Smooth muscle cell (in vitro differentiated cells): ENCODE results near the gene NEK8. TPM values are rescaled to one million over a fixed set of nuclear protein-coding genes. Genes with fewer than 3 reads are reported as not detected.

Source experiments
- DNase-seq: peaks from one replicate; lab custom pipeline; 2025; ENCODE audit not compliant: unreplicated experiment; lab: John Stamatoyannopoulos, UW
- H2AFZ ChIP-seq: fragments of 200-600 bp; sonication (generic); 2 replicates; pipeline ENCODE4 v1.6.0; 2016; ENCODE audit warnings: antibody characterized with exemption, low read depth, mild to moderate bottlenecking
- H3F3A ChIP-seq: fragments of 200-600 bp; sonication (generic); 2 replicates; pipeline ENCODE4 v1.6.0; 2017; ENCODE audit warnings: antibody characterized with exemption, low read depth
- H3K27ac ChIP-seq: fragments of 200-600 bp; sonication (generic); 2 replicates; pipeline ENCODE4 v1.5.1; 2016; ENCODE audit warnings: low read depth, mild to moderate bottlenecking
- H3K27me3 ChIP-seq: fragments of 200-600 bp; sonication (generic); 2 replicates; pipeline ENCODE4 v1.6.1; 2016; ENCODE audit warnings: low read depth, mild to moderate bottlenecking
- H3K36me3 ChIP-seq: fragments of 200-600 bp; sonication (generic); 2 replicates; pipeline ENCODE4 v1.5.1; 2016; ENCODE audit warnings: low read depth
- H3K4me1 ChIP-seq: fragments of 200-600 bp; sonication (generic); 2 replicates; pipeline ENCODE4 v1.5.1; 2016; ENCODE audit warnings: low read depth
- H3K4me2 ChIP-seq: fragments of 200-600 bp; sonication (generic); 2 replicates; pipeline ENCODE4 v1.6.0; 2016; ENCODE audit warnings: mild to moderate bottlenecking
- H3K4me3 ChIP-seq: fragments of 200-600 bp; sonication (generic); 2 replicates; pipeline ENCODE4 v1.5.1; 2016; ENCODE audit warnings: mild to moderate bottlenecking
- H3K79me2 ChIP-seq: fragments of 200-600 bp; sonication (generic); 2 replicates; pipeline ENCODE4 v1.6.0; 2016; ENCODE audit warnings: low read depth, mild to moderate bottlenecking
- H3K9ac ChIP-seq: fragments of 200-600 bp; sonication (generic); 2 replicates; pipeline ENCODE4 v1.6.0; 2016; ENCODE audit warnings: low read depth
- H3K9me3 ChIP-seq: fragments of 200-600 bp; sonication (generic); replicated peaks from 2 replicates; pipeline ENCODE4 v1.5.1; 2016; ENCODE audit warnings: low read depth
- H4K20me1 ChIP-seq: fragments of 200-600 bp; sonication (generic); 2 replicates; pipeline ENCODE4 v1.6.0; 2016; ENCODE audit warnings: low read depth
- WGBS: methylation state at CpG from one replicate; pipeline ENCODE4 v1.1.7; 2016; ENCODE audit warnings: low lambda C conversion rate; 5-methylcytosine and 5-hydroxymethylcytosine counted together
- polyA plus RNA-seq: library from polyadenylated mRNA; unstranded; fragments of >200 nt; fragmentation: Nextera tagmentation; extraction: Ambion mirVana; gene quantifications from 2 replicates; pipeline ENCODE4 v1.2.1, GENCODE V29; 2016
- total RNA-seq: library from RNA; depleted of rRNA; stranded (reverse); fragments of >200 nt; gene quantifications from 2 replicates; pipeline ENCODE4 v1.2.3, GENCODE V29; 2014
- TF ChIP-seq, protein P1 (sequence below): fragments of 200-600 bp; sonication (generic); IDR thresholded peaks from 2 replicates; pipeline ENCODE4 v1.5.1; 2017; ENCODE audit warnings: borderline replicate concordance, mild to moderate bottlenecking, antibody characterized with exemption; ENCODE audit not compliant: insufficient read depth, poor library complexity, severe bottlenecking

NEK8 gene
- total and polyA plus RNA-seq, 2 experiments from 2014 or later: 2.8 to 4.6 TPM

GRCh38 chr17:28716740-28717577 lies 11.6 kb upstream of the NEK8 start:
- Histone ChIP-seq H3K27me3 (no peaks in the 10 kb centered on the region), H3K4me2 (peak overlapping the region; percentile 98), H3K36me3 (no peaks in the 10 kb centered on the region), H4K20me1 (peaks cover 46% of the 10 kb centered on the region), H3F3A (peaks cover 43% of the 10 kb centered on the region), H2AFZ (no peak overlapping the region), H3K27ac (peak overlapping the region; percentile 98), H3K9me3 (no peaks in the 10 kb centered on the region), H3K79me2 (peaks cover 41% of the 10 kb centered on the region), H3K9ac (peak overlapping the region; percentile 99), H3K4me1 (peaks cover 36% of the 10 kb centered on the region), H3K4me3 (peak overlapping the region; percentile 79)
- 1% methylated on average over 54 of the region's 63 CpGs for WGBS
- peak; percentile 31 for DNase-seq
- TF ChIP-seq, protein P1, sequence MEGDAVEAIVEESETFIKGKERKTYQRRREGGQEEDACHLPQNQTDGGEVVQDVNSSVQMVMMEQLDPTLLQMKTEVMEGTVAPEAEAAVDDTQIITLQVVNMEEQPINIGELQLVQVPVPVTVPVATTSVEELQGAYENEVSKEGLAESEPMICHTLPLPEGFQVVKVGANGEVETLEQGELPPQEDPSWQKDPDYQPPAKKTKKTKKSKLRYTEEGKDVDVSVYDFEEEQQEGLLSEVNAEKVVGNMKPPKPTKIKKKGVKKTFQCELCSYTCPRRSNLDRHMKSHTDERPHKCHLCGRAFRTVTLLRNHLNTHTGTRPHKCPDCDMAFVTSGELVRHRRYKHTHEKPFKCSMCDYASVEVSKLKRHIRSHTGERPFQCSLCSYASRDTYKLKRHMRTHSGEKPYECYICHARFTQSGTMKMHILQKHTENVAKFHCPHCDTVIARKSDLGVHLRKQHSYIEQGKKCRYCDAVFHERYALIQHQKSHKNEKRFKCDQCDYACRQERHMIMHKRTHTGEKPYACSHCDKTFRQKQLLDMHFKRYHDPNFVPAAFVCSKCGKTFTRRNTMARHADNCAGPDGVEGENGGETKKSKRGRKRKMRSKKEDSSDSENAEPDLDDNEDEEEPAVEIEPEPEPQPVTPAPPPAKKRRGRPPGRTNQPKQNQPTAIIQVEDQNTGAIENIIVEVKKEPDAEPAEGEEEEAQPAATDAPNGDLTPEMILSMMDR: no peak

DNA sequence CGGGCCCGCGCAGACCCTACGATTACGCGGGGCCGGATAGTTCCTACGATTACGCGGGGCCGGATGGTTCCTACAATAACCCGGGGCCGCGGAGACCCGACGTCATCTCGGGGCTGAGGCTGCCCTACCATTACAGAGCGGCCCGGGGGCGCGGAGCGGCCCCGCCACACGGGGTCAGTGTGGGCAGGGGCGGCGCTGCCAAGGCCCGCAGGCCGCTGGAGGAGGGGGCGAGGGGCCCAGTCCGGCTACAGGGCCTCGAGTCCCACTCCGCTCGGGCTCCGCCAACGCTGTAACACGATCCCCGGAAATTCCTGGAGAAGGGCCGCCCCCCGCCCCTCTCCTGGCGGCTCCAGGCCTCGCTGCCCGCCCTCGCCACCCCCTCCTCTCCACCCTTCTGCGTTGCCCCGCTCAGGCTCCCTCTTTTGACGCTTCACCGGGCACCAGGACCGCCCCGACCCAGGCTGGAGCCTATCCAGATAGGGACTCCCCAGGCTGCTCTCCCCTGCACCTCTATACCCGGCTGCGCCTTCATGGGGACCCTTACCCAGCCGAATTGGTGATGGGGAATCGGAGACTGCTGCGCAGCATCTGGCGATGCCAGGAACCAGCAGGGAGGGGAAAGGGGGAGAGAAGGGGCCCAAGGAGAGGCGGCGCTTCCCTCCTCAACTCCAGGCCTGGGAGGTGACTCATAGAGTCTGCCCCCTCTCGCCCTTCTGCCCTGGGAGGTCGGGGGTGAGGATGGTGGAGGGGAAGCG lies 10.8 kb upstream of the NEK8 start, which contains the start of gene RAB34:
Gene RAB34, minus strand, starts transcription at position 291 of the 755 bp plus-strand sequence. CDS start 602 bp downstream, outside the sequence.
- H3K4me2 ChIP-seq: peak within 1 kb of the TSS; percentile 98
- under 1% methylated on average over 54 of the region's 60 CpGs for WGBS
- DNase-seq: peak; percentile 96
- no peak within 1 kb of the TSS for H2AFZ ChIP-seq
- TF ChIP-seq, protein P1: peak; percentile 47
- H4K20me1 ChIP-seq: peaks cover 54% of the 10 kb centered on the region
- peaks cover 42% of the 10 kb centered on the region for H3F3A ChIP-seq
- H3K27ac ChIP-seq: peak within 1 kb of the TSS; percentile 98
- peak within 1 kb of the TSS; percentile 79 for H3K4me3 ChIP-seq
- H3K9me3 ChIP-seq: no peaks in the 10 kb centered on the region
- H3K9ac ChIP-seq: peak within 1 kb of the TSS; percentile 99
- H3K4me1 ChIP-seq: peaks cover 35% of the 10 kb centered on the region
- H3K79me2 ChIP-seq: peaks cover 49% of the 10 kb centered on the region
- H3K27me3 ChIP-seq: no peaks in the 10 kb centered on the region
- H3K36me3 ChIP-seq: no peaks in the 10 kb centered on the region

- Histone ChIP-seq H2AFZ (no peak overlapping the region), H3K4me1 (peaks cover 35% of the 10 kb centered on the region), H4K20me1 (peaks cover 62% of the 10 kb centered on the region), H3K36me3 (no peaks in the 10 kb centered on the region), H3K9ac (peak overlapping the region; percentile 99), H3F3A (peaks cover 42% of the 10 kb centered on the region), H3K4me3 (peak overlapping the region; percentile 79), H3K27ac (peak overlapping the region; percentile 98), H3K4me2 (peak overlapping the region; percentile 98), H3K79me2 (peaks cover 53% of the 10 kb centered on the region), H3K27me3 (no peaks in the 10 kb centered on the region), H3K9me3 (no peaks in the 10 kb centered on the region)
- TF ChIP-seq, protein P1: no peak
- DNase-seq: no peak
- 5% methylated on average over 18 of the region's 18 CpGs for WGBS
Observed at GRCh38 chr17:28718333-28719020, 10.1 kb upstream of the NEK8 start.
